ENCODE measurements around the gene PIGP.
"Not testable (repeated sequence)": the region's sequence is repeated elsewhere in the genome, so short reads cannot be mapped to it uniquely, and the experiment has no call there.

Gene PIGP

DNA sequence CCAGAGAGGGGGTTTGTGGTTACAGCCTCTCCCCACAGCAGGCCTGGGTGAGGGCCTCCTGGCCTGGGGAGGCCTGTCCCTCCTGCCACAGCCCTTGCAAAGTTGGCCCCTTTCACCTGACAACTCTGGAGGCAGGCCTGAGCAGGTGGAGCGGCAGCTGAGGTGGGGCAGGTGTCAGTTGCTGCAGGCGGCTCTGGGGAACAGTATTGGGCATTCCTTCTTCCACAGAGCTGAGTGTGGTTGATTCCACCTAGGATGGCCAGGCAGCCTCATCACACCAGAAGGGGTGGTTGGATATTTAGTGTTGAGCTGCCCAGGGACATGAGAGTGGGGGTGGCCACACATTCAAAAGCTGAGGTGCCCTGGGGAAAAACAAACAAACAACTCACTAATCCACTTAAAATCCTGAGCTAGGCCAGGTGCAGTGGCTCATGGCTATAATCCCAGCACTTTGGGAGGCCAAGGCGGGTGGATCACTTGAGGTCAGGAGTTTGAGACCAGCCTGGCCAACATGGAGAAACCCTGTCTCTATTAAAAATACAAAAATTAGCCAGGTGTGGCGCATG lies 31.1 kb downstream of the PIGP start:
- DNase-seq (ENCODE audit: low read depth), result no peak

DNA sequence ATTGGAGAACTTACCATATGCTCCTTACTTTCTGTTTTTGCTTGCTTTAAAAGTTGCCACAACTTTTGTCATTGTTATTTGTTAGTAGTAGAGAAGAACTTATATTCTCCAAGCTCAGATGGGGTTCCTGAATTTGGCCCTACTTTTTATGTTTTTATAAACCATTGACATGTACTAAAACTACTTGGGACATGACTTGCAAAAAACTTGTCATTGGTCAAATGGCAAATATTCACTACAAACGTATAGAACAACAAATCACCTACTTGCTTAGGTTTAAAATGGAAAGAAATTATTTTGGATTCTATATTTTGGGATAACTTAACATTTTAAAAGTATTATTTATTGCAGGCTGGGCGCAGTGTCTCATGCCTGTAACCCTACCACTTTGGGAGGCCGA lies 32.7 kb downstream of the PIGP start:
- DNase-seq (ENCODE audit: low read depth), result no peak

DNA sequence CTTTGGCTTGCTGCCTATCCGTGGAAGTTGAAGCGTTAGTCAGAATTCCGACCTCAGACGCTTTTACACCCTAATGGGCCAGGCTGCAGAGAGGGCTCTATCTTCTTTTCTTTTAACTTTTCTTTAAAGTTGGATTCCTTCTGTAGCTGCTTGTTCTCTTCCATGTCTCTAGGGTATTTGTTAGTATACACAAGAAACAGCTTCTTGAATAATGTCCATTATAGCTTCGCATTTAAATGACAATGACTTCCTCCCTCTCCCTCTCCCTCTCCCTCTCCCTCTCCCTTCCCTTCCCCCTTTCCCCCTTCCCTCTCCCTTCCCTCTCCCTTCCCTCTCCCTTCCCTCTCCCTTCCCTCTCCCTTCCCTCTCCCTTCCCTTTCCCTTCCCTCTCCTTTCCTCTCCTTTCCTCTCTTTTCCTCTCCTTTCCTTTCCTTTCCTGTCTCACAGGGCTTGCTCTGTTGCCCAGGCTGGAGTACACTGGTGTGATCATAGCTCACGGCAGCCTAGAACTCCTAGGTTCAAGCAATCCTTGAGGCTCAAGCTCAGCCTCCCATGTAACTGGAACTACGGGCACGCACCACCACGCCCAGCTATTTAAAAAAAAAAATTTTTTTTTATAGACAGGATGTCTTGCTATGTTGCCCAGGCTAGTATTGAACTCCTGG lies 33.3 kb downstream of the PIGP start:
- DNase-seq (ENCODE audit: low read depth), result no peak

DNA sequence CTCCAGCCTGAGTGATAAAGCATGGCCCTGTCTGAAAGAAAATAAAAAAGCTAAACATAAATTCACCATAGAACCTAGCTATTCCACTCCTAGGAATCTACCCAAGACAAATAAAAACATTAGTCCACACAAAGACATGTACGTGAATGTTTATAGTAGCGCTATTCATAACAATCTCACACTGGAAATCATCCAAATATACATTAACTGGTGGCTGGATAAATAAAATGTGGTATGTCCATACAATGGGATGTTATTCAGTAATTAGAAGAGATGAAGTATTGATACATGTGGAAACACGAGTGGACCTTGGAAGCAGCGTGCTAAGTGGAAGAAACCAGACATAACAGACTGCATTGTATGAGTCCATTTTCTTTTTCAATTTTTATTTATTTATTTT lies 36.7 kb downstream of the PIGP start:
- no peak for DNase-seq (ENCODE audit: low read depth)

DNA sequence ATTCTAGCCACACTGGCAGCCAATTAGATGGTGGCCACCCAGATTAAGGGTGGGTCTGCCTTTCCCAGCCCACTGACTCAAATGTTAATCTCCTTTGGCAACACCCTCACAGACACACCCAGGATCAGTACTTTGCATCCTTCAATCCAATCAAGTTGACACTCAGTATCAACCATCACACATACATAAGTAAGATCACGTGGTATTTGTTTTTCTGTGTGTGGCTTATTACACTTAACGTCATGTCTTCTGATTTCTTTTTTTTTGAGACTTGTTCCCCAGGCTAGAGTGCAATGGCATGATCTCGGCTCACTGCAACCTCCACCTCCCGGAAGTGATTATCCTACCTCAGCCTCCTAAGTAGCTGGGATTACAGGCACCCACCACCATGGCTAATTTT lies 38.5 kb downstream of the PIGP start:
- not testable (repeated sequence) for DNase-seq (ENCODE audit: low read depth)

DNA sequence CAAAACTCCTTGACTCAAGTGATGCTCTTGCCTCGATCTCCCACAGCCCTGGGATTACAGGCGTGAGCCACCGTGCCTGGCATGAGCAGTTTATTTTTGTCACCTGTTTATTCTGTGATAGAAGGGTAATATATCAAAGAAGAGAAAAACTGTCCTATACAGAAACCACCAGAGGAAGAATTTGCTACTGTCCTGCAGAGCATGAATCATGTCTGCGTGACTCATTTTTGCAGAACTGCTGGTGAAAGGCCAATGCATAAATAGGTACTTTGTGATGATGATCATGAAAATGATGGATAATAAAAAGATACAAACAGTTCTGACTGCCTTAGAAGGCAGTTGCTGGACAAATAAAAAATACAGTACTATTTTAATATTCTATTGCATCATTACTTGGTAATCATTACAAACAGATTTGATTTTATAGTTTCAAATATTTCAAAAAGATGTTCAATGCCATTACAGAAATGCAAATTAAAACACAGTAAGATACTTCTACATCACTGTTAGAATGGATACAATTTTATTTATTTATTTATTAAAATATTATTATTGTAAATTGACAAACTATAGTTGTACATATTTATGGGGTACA lies 39.9 kb downstream of the PIGP start:
- DNase-seq (ENCODE audit: low read depth), result no peak

DNA sequence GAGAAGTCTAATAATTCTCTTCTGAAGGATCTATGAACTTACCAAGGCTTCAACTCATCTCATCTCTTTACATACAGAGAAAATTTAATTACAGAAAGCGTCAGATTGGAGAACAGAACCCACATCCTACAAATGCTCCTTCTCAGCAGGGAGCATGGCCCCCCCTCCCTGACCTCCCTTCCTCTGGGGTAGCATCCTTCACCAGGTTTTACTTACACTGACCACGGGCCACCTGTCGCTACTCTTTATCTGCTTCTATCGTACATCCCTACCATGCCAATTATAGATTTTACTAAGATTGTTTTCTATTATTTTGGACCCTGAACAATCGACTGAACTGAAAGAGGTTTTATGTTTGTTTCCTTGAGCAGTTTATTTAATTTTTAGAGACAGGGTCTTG lies 40.6 kb downstream of the PIGP start:
- DNase-seq (ENCODE audit: low read depth), result no peak

DNA sequence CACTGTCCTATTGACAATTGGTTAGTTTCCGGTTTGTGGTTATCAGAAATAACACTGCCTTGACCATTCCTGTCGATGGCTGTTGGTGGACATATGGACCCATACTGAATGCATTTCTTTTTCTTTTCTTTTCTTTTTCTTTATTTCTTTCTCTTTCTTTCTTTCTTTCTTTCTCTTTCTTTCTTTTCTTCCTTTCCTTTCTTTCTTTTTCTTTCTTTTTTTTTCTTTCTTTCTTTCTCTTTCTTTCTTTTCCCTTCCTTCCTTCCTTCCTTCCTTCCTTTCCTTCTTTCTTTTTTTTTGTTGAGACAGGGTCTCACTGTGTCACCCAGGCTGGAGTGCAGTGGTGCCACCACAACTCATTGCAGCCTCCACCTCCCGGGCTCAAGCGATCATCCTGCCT lies 42.0 kb downstream of the PIGP start:
- DNase-seq (ENCODE audit: low read depth), result no peak

DNA sequence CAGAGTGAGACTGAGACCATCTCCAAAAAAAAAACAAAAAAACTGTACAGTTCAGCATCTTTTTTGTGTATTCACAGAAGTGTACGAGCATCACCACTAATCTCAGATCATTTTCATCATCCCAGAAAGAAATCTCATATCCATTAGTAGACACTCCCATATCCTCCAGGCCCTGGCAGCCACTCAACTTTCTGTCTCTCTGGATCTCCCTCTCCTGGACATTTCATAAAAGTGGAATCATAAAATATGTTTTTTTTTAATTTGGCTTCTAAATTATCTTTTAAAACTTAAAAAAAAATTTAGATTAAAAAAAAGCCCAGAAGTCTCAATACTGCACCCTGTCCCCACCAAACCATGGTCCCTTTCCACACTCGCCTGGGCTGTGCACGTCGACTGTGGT lies 44.3 kb downstream of the PIGP start:
- DNase-seq (ENCODE audit: low read depth), result no peak

DNA sequence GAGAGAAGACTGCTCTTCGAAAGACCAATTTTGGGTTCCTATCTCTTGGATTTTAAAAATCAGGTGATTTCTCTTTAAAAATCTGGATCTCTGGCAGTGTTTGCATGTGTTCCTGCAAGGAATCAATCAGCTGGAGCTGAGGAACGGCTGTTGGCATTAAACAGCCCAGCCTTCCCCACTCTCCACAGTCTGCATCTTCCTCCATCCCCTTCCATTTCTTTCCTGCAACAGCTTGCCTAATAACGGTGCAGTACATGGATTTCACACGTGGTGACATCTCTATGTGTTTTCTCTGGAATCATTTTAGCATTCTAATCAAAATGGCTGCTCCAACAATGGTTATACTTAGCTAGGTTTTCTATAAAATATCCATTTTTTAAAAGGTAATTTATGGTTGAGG lies 46.4 kb downstream of the PIGP start:
- DNase-seq (ENCODE audit: low read depth), result no peak

DNA sequence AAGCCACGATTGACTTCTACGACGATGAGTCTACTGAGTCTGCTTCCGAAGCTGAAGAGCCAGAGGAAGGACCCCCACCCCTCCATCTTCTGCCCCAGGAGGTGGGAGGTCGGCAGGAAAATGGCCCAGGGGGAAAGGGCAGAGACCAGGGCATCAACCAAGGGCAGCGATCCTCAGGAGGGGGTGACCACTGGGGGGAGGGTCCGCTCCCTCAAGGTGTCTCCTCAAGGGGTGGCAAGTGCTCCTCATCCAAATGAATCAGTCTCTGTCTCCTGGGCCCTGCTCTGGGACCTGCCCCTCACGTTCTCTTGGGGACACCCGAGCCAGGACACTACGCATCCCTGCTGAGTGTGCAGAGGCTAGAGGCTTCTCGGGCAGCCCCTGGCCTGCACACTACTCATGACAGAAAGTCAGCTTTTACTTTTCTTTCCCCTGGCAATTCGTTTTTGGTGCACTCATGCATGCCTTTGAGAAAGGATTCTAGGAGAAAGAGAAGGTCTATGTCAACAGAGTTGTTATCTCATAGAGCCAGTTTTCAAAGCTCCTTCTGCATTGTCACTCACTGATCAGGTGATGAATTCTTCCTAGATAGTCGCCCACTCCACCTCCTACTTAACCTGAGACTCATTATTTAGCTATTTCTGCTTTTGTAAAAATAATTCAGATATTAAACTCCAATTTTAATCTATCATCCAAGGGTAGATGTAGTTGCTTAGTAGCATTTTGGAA lies 54.8 kb downstream of the PIGP start:
- DNase-seq (ENCODE audit: low read depth), result no peak
